A549 (cell line): Measurements from ENCODE around the gene POLR3E. TPM values are rescaled to one million over a fixed set of nuclear protein-coding genes. Genes with fewer than 3 reads are reported as not detected.

ENCODE experiments used
- CEBPB ChIP-seq, 2 experiments: fragments of >200 bp in 1 of 2; sonication (Bioruptor Twin) in 1 of 2; formaldehyde crosslinking in 1 of 2; IDR thresholded peaks; 2 replicates each; pipeline ENCODE4 v1.6.1; 2012 to 2016
- CTCF ChIP-seq: fragments of >200 bp; sonication (Bioruptor Twin); formaldehyde crosslinking; IDR thresholded peaks from 3 replicates; pipeline ENCODE4 v1.5.1; 2016
- FOSB ChIP-seq: fragments of 250-450 bp; sonication (Bioruptor Pico); IDR thresholded peaks from 2 replicates; pipeline ENCODE4 v1.5.0; 2020; ENCODE audit warnings: mild to moderate bottlenecking, moderate library complexity
- HDAC2 ChIP-seq: fragments of 200-600 bp; sonication (generic); IDR thresholded peaks from 2 replicates; pipeline ENCODE4 v1.6.1; 2016
- MYC ChIP-seq: IDR thresholded peaks from 2 replicates; pipeline ENCODE4 v1.6.1; 2012; ENCODE audit warnings: mild to moderate bottlenecking, inconsistent platforms, low read length, improper control_type of control experiment, borderline replicate concordance
- NFE2L2 ChIP-seq: fragments of 150-350 bp; conservative IDR thresholded peaks from 2 replicates; pipeline ENCODE4 v1.6.1; 2014; ENCODE audit warnings: low read length
- PBX3 ChIP-seq: IDR thresholded peaks from 2 replicates; pipeline ENCODE4 v1.6.1; 2012
- SREBF2 ChIP-seq: fragments of 450-650 bp; IDR thresholded peaks from 2 replicates; pipeline ENCODE4 v1.6.1; 2014; ENCODE audit warnings: mild to moderate bottlenecking, moderate library complexity
- polyA plus RNA-seq, 4 experiments: library from polyadenylated mRNA; depleted of rRNA in 3 of 4; stranded (reverse); fragments of >200 nt; fragmentation: RNase III in 1 of 4; extraction: RNeasy Plus Mini Kit Qiagen cat#74134 plus additional on column Dnase treatment in 1 of 4; gene quantifications; 2 replicates in 3 of 4; 3 replicates in 1 of 4; pipeline ENCODE4 v1.2.3, GENCODE V29; 2011 to 2017

Gene POLR3E
- polyA plus RNA-seq, 2 of the 4 experiments (the other 2 are of a cell fraction) = 54.6 to 77.9 TPM

GRCh38 chr16:22383827-22384226 lies 86.6 kb downstream of the POLR3E start (continued):
- TF ChIP-seq PBX3 = no peak
- TF ChIP-seq CEBPB (IDR thresholded peaks at IDR 0.05) = no peak
- TF ChIP-seq FOSB (CRISPR knock-in tag) = no peak
- TF ChIP-seq HDAC2 = no peak
- no peak for TF ChIP-seq CTCF
- no peak for TF ChIP-seq MYC
- no peak for TF ChIP-seq SREBF2
- no peak for TF ChIP-seq NFE2L2

Other genes starting within 250 kb of the POLR3E start
- gene VWA3A, start 204.9 kb upstream of the POLR3E start, polyA plus RNA-seq (2011; rRNA removed) = 0.17 TPM in 1 of 2 replicates, not detected in the other
- gene VWA3A, start 204.9 kb upstream of the POLR3E start, polyA plus RNA-seq (2017; fragmentation: RNase III; extraction: RNeasy Plus Mini Kit Qiagen cat#74134 plus additional on column Dnase treatment) = 0.03 to 0.07 TPM in 2 of 3 replicates, not detected in the other
- not detected in 2 replicates for gene SDR42E2, start 134.9 kb upstream of the POLR3E start, polyA plus RNA-seq (2011; rRNA removed)
- gene SDR42E2, start 134.9 kb upstream of the POLR3E start, polyA plus RNA-seq (2017; fragmentation: RNase III; extraction: RNeasy Plus Mini Kit Qiagen cat#74134 plus additional on column Dnase treatment) = not detected in 3 replicates
- gene EEF2K, start 91.1 kb upstream of the POLR3E start, polyA plus RNA-seq (2011; rRNA removed) = 8.2 and 11.6 TPM in 2 replicates
- gene EEF2K, start 91.1 kb upstream of the POLR3E start, polyA plus RNA-seq (2017; fragmentation: RNase III; extraction: RNeasy Plus Mini Kit Qiagen cat#74134 plus additional on column Dnase treatment) = 8.6 to 10.0 TPM (median 9.4 TPM) in 3 replicates
- 38.4 and 44.3 TPM in 2 replicates for gene CDR2, start 77.2 kb downstream of the POLR3E start, polyA plus RNA-seq (2011; rRNA removed)
- gene CDR2, start 77.2 kb downstream of the POLR3E start, polyA plus RNA-seq (2017; fragmentation: RNase III; extraction: RNeasy Plus Mini Kit Qiagen cat#74134 plus additional on column Dnase treatment) = 27.9 to 30.6 TPM (median 29.3 TPM) in 3 replicates
- 24.9 and 32.7 TPM in 2 replicates for gene NPIPB5, start 213.5 kb downstream of the POLR3E start, polyA plus RNA-seq (2011; rRNA removed)
- gene NPIPB5, start 213.5 kb downstream of the POLR3E start, polyA plus RNA-seq (2017; fragmentation: RNase III; extraction: RNeasy Plus Mini Kit Qiagen cat#74134 plus additional on column Dnase treatment) = 24.4 to 30.8 TPM (median 26.0 TPM) in 3 replicates